Measurements from ENCODE around the gene PTPRQ. TPM values are rescaled to one million over a fixed set of nuclear protein-coding genes. Genes with fewer than 3 reads are reported as not detected.
A peak's percentile ranks its signal among the peaks of the same experiment; 100 is the strongest.

The PTPRQ gene
- total and polyA plus RNA-seq, 2 of the 8 experiments (the other 6 are each of a cell fraction or from before 2014, with no cell fraction given): not detected

GRCh38 chr12:80517655-80518054, 73.6 kb downstream of the PTPRQ start:
- Histone ChIP-seq H3K9me3 (ENCODE audit: insufficient read depth in 2 of 2, low read depth in 1 of 2, low read length in 1 of 2) (peaks cover 0 to 3% of the 10 kb centered on the region in 2 experiments; a peak in 1 of 4 replicates), H3K79me2 (ENCODE audit: control insufficient read depth in 1 of 2, insufficient read depth in 2 of 2, low read length in 2 of 2) (no peaks in the 10 kb centered on the region), H3K9ac (replicated peaks in 1 of 4; ENCODE audit: extremely low read depth in 1 of 4, low read depth in 3 of 4, low read length in 3 of 4) (no peak overlapping the region), H4K91ac (replicated peaks; ENCODE audit: insufficient read length, low read length) (no peak overlapping the region), H2BK12ac (ENCODE audit: low read depth, low read length) (no peak overlapping the region), H3K56ac (replicated peaks; ENCODE audit: insufficient read length, low read depth, low read length) (no peak overlapping the region), H2BK15ac (ENCODE audit: low read length) (no peak overlapping the region), H3K27me3 (replicated peaks in 1 of 4; ENCODE audit: control insufficient read depth in 3 of 4, extremely low read depth in 1 of 4, insufficient read depth in 3 of 4, low read length in 3 of 4) (no peaks in the 10 kb centered on the region), H3K4me3 (ENCODE audit: extremely low read depth in 1 of 4, insufficient read depth in 2 of 4, low read depth in 3 of 4, low read length in 4 of 4) (no peak overlapping the region), H3K4me2 (ENCODE audit: insufficient read depth in 1 of 2, low read depth in 2 of 2, low read length in 2 of 2) (no peak overlapping the region), H4K5ac (ENCODE audit: insufficient read length, low read depth, low read length) (no peak overlapping the region), H3K23ac (ENCODE audit: insufficient read length) (no peak overlapping the region), H2BK5ac (ENCODE audit: low read depth, low read length) (no peak overlapping the region), H2AFZ (ENCODE audit: low read length) (no peak overlapping the region), H3K27ac (ENCODE audit: low read depth, low read length) (no peak overlapping the region), H3K14ac (ENCODE audit: insufficient read length) (no peak overlapping the region), H2BK120ac (replicated peaks; ENCODE audit: low read depth, low read length) (no peak overlapping the region), H4K20me1 (replicated peaks in 1 of 2; ENCODE audit: control insufficient read depth in 1 of 2, insufficient read depth in 2 of 2, low read length in 2 of 2) (no peaks in the 10 kb centered on the region), H3K4me1 (replicated peaks in 1 of 4; ENCODE audit: control insufficient read depth in 3 of 4, insufficient read depth in 4 of 4, low read length in 3 of 4) (no peaks in the 10 kb centered on the region; a peak in 1 of 7 replicates), H2BK20ac (ENCODE audit: low read length) (no peak overlapping the region), H3K23me2 (ENCODE audit: low read depth, low read length) (no peaks in the 10 kb centered on the region), H4K8ac (ENCODE audit: extremely low read depth, insufficient read depth, low read length) (no peak overlapping the region), H3K79me1 (ENCODE audit: low read depth, low read length) (no peaks in the 10 kb centered on the region), H3K36me3 (ENCODE audit: control insufficient read depth in 2 of 4, insufficient read depth in 4 of 4, low read length in 3 of 4) (no peaks in the 10 kb centered on the region), H3K4ac (replicated peaks; ENCODE audit: insufficient read length, low read depth, low read length) (no peak overlapping the region), H3K18ac (ENCODE audit: extremely low read depth, low read length) (no peak overlapping the region), H2AK5ac (ENCODE audit: low read depth, low read length) (no peak overlapping the region)
- ChIA-PET POLR2A (ENCODE audit: partially characterized antibody) (no interaction called here), CTCF (ENCODE audit: partially characterized antibody) (no interaction called here)
- DNase-seq (ENCODE audit: low read depth in 1 of 2, low spot score in 2 of 2) (no peak), FAIRE-seq (no peak)
- TF ChIP-seq ATF3 (IDR thresholded peaks at IDR 0.05; ENCODE audit: insufficient read depth, low read depth, low read length) (no peak), RBBP5 (IDR thresholded peaks at IDR 0.05; ENCODE audit: borderline replicate concordance, low read depth, low read length) (no peak), KDM1A (IDR thresholded peaks at IDR 0.05; ENCODE audit: borderline replicate concordance, low read length) (peak; percentile 51; the same call in 1 of the 2 replicates)
- WGBS, 2 experiments (ENCODE audit: extremely low coverage in 1 of 2, insufficient coverage in 1 of 2, insufficient read length in 1 of 2, insufficient replicate concordance in 2 of 2, low coverage in 1 of 2, low lambda C conversion rate in 2 of 2, missing lambda C conversion rate in 1 of 2): 87% methylated on average over 2 of the region's 2 CpGs; no CpG with 5 or more reads in 1 of the 2 experiments

Measured in H1 (cell line).